NCI-H748 treated with DMSO at 0.1 percent for 48 hours (cell line): ENCODE measurements around the gene SNAP47.
A peak's percentile ranks its signal among the peaks of the same experiment; 100 is the strongest.

Experiments
- DNase-seq: peaks from one replicate; lab custom pipeline; 2025; lab: John Stamatoyannopoulos, UW

The SNAP47 gene

DNA sequence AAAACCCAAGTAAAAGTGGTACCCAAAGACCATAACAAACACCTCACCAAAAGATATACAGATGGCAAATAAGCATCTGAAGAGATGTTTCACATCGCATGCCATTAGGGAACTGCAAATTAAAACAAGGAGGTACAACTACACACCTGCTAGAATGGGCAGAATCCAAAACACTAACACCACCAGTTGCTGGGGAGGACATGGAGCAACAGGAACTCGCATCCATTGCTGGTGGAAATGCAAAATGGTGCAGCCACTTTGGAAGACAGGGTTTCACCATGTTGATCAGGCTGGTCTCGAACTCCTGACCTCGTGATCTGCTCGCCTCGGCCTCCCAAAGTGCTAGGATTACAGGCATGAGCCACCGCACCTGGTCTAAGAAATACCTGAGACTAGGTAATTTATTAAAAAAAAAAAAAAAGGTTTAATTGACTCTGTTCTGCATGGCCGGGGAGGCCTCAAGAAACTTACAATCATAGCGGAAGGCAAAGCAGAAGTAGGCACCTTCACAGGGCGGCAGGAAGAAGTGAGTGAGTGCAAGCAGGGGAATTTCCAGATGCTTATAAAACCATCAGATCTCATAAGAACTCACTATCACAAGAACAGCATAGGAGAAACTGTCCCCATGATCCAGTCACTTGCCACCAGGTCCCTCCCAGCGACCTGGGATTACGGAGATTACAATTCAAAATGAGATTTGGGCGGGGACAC, 50.0 kb downstream of the SNAP47 start:
- no peak for DNase-seq

DNA sequence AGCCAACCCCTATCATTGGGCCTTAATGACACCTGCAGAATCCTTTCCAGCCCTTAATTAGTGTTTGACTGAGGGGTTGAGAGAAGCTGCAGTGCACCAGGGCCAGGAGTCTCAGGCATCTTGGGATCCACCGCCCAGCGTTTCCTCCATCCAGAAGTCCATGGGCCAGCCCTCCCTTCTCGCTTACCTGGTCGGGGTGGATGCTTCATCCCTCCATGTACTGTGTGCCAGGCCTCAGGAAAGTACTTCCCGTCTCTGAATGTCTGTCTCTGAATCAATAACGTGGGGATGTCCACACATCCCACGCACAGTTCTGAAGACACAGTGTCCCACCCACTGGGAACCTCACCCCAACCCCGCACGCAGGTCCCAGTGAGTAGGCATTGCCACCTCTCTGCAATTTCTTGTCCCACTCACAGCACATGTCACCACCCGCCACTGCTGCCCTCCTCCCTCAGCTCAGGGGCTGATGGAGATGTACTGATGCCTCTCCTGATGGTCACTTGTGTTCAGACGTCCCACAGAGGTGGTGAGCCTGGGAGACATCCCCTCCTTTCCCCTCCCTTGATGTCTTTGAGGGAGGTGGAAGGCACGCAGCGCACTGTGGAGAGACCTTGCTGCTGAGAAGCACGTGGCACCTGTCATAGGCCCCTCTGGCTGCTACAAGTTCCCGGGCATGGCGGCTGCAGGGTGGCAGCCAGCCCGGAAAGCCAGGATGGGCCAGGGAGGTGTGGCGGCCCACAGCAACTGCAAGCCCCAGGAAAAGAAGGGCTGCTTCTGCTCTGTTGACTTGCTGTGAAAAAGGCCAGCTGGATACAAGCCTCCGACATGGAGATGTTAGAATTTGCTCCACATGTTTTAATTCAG, 50.8 kb downstream of the SNAP47 start:
- no peak for DNase-seq

- DNase-seq = no peak
Observed at GRCh38 chr1:227786673-227787512, 51.7 kb downstream of the SNAP47 start.

- peak; percentile 79 for DNase-seq
Observed at GRCh38 chr1:227787513-227788270, 52.5 kb downstream of the SNAP47 start.

DNA sequence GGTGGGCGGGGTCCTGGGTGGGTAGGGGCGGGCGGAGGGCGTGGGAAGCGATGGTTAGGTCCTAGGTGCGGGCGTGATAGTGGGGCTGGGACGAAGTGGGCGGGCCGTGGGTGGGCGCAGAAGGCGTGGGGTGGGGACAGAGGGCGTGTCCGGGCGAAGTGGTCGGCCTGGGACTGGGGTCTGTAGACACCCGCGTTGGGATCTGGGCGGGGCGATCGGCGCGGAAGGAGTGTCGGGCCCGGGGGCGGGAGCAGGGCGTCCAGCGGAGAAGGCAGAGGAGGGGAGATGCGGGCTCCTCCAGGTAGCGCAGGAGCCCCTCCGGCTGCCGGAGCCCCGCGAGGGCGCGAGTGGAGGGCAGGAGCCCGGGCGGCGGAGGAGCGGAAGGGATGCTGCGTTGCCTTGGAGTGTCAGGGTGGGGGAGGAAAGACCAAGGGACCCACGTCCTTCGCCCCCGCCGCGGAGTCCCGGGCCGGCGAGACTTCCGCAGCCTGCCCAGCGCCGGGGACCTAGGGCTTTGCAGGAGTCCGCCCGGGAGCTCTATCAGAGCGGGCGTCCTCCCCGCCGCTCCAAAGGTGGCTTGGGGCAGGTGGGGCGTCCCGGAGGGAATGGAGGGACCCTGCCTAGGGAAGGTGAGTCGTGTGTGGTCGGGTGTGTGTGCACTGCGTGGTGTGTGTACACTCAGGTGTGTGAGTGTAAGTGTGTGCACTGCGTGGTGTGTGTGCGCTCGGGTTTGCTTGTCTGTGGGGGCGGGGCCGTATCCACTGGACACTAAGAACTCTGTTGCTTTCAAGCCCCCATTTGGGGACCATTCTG, 53.2 kb downstream of the SNAP47 start:
- peak; percentile 50 for DNase-seq

GRCh38 chr1:227789084-227790033, 54.1 kb downstream of the SNAP47 start:
- DNase-seq = no peak

- no peak for DNase-seq
Observed at GRCh38 chr1:227790034-227790400, 54.8 kb downstream of the SNAP47 start.

DNA sequence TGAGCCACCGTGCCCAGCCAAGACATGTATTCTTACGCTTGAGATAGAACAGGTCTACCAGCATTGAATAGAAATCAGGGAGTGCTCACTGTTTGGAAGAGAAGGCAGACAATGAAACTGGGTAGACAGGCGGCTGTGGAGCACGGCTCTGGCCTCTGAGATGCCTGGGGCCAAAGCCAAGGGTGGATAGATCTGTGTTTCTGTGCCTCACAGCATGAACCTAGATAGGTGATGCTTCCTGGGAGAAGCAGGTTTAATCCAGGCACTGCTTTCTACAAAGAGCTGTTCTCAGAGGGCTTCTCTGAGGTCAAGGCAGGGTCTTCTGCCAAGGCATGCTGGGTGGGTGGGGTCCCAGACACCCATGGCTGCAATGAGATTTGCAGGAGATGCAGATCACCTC, 55.6 kb downstream of the SNAP47 start:
- DNase-seq = no peak

GRCh38 chr1:227791425-227792143, 56.3 kb downstream of the SNAP47 start:
- DNase-seq = no peak

- DNase-seq = no peak
Observed at GRCh38 chr1:227792216-227793078, 57.2 kb downstream of the SNAP47 start.

GRCh38 chr1:227793079-227793947, 58.1 kb downstream of the SNAP47 start:
- no peak for DNase-seq

DNA sequence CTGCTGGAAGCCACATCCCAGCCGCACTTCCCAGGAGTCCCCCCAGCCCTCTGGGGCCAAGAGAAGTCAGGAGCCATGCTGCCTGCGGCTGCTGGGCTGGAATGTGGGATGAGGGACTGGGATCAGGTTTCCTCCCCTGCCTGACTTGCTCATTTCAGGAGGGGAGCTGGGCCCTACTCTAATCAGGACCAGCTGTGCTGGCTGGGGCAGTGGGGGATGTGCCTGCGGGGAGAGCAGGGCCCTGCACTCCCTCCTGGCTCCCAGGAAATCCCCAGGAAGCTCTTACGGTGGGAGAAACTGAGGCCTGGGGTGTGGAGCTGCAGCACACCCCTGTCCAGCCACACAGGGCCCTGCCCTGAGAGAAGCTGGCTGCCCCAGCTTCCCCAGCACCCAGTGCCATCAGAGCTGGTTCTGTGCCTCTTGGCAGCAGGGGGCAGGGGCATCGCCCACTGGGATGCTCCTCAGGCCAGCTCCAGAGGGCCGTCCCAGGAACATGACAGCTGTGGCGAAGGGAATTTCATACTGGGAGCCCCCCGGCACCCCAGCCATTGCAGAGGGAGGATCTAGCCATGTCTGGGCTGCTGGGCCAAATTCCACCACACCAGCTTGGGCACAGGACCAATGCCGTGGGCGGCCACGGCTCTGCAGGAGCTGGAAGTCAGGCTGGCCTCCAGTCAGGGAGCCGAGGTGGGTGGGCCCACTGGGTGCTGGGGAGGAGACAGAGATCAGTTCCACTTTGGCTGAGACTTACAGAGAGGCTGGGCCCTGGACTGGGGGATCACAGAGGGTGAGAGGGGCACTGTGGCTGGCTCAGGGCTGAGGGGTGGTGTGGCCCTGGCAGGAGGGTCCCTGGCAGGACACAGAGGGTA, 58.9 kb downstream of the SNAP47 start:
- no peak for DNase-seq

DNA sequence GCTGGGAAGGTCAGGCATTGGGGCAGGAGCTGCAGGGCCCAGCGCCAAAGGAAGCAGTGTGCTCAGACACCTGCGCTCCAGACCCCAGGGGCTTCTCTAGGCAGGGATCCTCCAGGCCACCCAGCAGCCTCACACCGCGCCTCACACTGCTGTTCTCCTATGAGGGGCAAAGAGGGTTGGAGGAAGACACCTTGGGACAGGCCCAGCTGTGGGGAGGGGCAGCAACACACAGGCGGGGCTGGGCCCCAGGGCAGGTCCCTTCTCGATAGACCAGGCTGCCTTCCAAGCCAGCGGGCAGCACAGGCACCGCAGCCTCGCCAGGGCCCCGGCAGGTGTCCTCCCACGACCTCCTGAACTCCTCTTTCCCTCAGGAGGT, 59.6 kb downstream of the SNAP47 start:
- DNase-seq = no peak

GRCh38 chr1:227795732-227796131, 60.5 kb downstream of the SNAP47 start:
- DNase-seq = no peak

GRCh38 chr1:227796359-227796915, 61.2 kb downstream of the SNAP47 start:
- DNase-seq = no peak

- no peak for DNase-seq
Observed at GRCh38 chr1:227797144-227797543, 61.9 kb downstream of the SNAP47 start.
